ENCODE results near the gene ZRANB1. TPM values are rescaled to one million over a fixed set of nuclear protein-coding genes. Genes with fewer than 3 reads are reported as not detected.

The ZRANB1 gene
- total and polyA plus RNA-seq, 2 of the 13 experiments (the other 11 are each of a cell fraction or from before 2014, with no cell fraction given): 10.3 to 19.6 TPM

DNA sequence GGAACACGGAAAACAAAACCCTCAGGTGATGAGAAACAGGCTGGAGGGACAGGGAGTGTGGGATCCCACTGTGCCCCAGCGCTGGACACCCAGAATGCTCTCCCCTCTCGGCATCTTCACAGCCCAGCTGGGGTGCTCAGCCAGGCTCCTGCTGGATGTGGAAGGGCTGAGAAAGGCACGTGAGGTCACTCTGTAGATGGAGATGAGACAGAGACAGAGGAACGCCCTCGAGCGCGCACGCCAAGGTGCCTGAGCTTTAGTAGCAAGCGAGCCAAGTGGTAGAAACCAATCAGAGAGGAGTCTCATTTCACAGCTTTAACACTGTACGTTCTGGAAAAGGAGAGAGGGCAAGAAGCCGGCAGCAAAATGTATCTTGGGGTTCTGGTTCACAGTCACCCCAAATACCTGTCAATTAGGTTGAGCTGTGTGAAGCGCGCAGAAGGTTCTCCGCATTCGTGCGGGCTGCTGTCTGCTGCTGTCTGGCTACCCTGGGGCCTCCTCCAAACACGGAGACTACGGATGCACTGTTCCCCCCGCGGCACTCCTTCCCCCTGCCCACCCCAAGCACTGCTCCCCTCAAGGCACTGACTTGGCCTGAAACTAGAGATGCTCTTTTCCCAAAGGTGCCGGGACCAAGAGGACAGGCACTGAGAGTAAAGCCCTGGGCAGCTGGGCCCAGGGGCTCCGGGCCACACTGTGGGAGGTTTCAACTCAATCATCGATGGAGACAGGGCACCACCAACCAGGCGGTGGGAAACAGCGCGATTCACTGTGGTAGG is 91.4 kb downstream of the ZRANB1 start:
- WGBS (ENCODE audit: low lambda C conversion rate): 65% methylated on average over 17 of the region's 27 CpGs
- DNase-seq (ENCODE audit: low spot score) (no peak), ATAC-seq (no peak), FAIRE-seq (no peak)
- no peaks in the 10 kb centered on the region for H4K20me1 ChIP-seq (ENCODE audit: insufficient read depth, low read length)
- H3K36me3 ChIP-seq (replicated peaks in 1 of 2; ENCODE audit: control insufficient read depth in 1 of 2, insufficient read depth in 2 of 2, low read length in 2 of 2): no peaks in the 10 kb centered on the region
- peaks cover under 1 to 61% of the 10 kb centered on the region in 2 experiments; a peak in 3 of 5 replicates for H3K27me3 ChIP-seq (ENCODE audit: control insufficient read depth in 1 of 2, insufficient read depth in 2 of 2, low read length in 2 of 2)
- no peak overlapping the region for H3K4me2 ChIP-seq (ENCODE audit: low read depth, low read length)
- no peak for TF ChIP-seq NPAS2 (CRISPR knock-in tag; IDR thresholded peaks at IDR 0.05; ENCODE audit: borderline replicate concordance)
- no peak for TF ChIP-seq SALL1 (CRISPR knock-in tag; IDR thresholded peaks at IDR 0.05)
- TF ChIP-seq RBM22 (optimal IDR thresholded peaks at IDR 0.05; ENCODE audit: low read length): no peak
- TF ChIP-seq TCF7 (IDR thresholded peaks at IDR 0.05; ENCODE audit: low read depth): no peak
- TF ChIP-seq, protein P1, sequence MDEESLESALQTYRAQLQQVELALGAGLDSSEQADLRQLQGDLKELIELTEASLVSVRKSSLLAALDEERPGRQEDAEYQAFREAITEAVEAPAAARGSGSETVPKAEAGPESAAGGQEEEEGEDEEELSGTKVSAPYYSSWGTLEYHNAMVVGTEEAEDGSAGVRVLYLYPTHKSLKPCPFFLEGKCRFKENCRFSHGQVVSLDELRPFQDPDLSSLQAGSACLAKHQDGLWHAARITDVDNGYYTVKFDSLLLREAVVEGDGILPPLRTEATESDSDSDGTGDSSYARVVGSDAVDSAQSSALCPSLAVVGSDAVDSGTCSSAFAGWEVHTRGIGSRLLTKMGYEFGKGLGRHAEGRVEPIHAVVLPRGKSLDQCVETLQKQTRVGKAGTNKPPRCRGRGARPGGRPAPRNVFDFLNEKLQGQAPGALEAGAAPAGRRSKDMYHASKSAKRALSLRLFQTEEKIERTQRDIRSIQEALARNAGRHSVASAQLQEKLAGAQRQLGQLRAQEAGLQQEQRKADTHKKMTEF (CRISPR knock-in tag; IDR thresholded peaks at IDR 0.05): no peak
- TF ChIP-seq SYNCRIP (IDR thresholded peaks at IDR 0.05; ENCODE audit: insufficient read depth, low read depth, low read length): no peak
- TF ChIP-seq ZNF296 (CRISPR knock-in tag; conservative IDR thresholded peaks at IDR 0.05): no peak
- no peak for TF ChIP-seq BORCS8-MEF2B (CRISPR knock-in tag; IDR thresholded peaks at IDR 0.05)
- H3K4me3 ChIP-seq (replicated peaks in 1 of 3; ENCODE audit: insufficient read depth in 1 of 3, low read depth in 2 of 3, low read length in 3 of 3): no peak overlapping the region
- intact Hi-C loops (cut with micrococcal nuclease; ENCODE audit: unreplicated experiment) (no loop called here), in situ Hi-C loops (cut with HindIII; ENCODE audit: extremely low pct_ligation_motif_present, low pct_unique_long_range_greater_than_20kb) (no loop called here)
- CTCF ChIA-PET (ENCODE audit: low intra/inter-chr PET ratio, low total read pairs): no interaction called here
- no peak overlapping the region for H3K27ac ChIP-seq (ENCODE audit: extremely low read length, insufficient read depth, low read length)
- H2AFZ ChIP-seq (ENCODE audit: low read length): no peak overlapping the region
- no peaks in the 10 kb centered on the region for H3K79me2 ChIP-seq (ENCODE audit: insufficient read depth, low read length)
- POLR2A ChIA-PET: no interaction called here
- H3K9ac ChIP-seq (ENCODE audit: insufficient read depth, low read depth, low read length): no peak overlapping the region
- BruUV-seq (replicated peaks): no TSS peak
- H3K9me3 ChIP-seq (ENCODE audit: low read length): no peaks in the 10 kb centered on the region
- H3K4me1 ChIP-seq (ENCODE audit: insufficient read depth, low read length): no peaks in the 10 kb centered on the region; the same call in 1 of the 2 replicates

Measured in HepG2 (cell line).